Osteoblast (primary cell): ENCODE data around the gene PLEKHA7. TPM values are rescaled to one million over a fixed set of nuclear protein-coding genes. Genes with fewer than 3 reads are reported as not detected.

Experiments
- DNase-seq: peaks from one replicate; pipeline ENCODE4 v3.0.0; 2011; ENCODE audit warnings: low spot score, mixed read lengths; ENCODE audit not compliant: insufficient read length; ENCODE audit errors: missing footprints
- H2AFZ ChIP-seq: 2 replicates; pipeline ENCODE4 v1.6.0; 2011; ENCODE audit warnings: mild to moderate bottlenecking, low read length
- H3K27ac ChIP-seq: 2 replicates; pipeline ENCODE4 v1.5.1; 2011; ENCODE audit warnings: mild to moderate bottlenecking, low read depth, low read length, moderate library complexity
- H3K27me3 ChIP-seq: 2 replicates; pipeline ENCODE4 v1.6.0; 2012; ENCODE audit warnings: mild to moderate bottlenecking, control low read depth, inconsistent platforms, low read length, moderate library complexity; ENCODE audit not compliant: insufficient read depth
- H3K36me3 ChIP-seq: 2 replicates; pipeline ENCODE4 v1.5.1; 2011; ENCODE audit warnings: mild to moderate bottlenecking, low read length, control low read depth, moderate library complexity; ENCODE audit not compliant: insufficient read depth
- H3K4me1 ChIP-seq: 2 replicates; pipeline ENCODE4 v1.5.1; 2011; ENCODE audit warnings: mild to moderate bottlenecking, low read length, control low read depth, moderate library complexity; ENCODE audit not compliant: insufficient read depth
- H3K4me2 ChIP-seq: 2 replicates; pipeline ENCODE4 v1.6.0; 2011; ENCODE audit warnings: mild to moderate bottlenecking, low read length; ENCODE audit not compliant: insufficient read depth
- H3K4me3 ChIP-seq: fragments of 200-600 bp; sonication (generic); 3 replicates; pipeline ENCODE4 v1.5.1; 2012; ENCODE audit warnings: mild to moderate bottlenecking, low read length, inconsistent platforms; ENCODE audit not compliant: insufficient read depth
- H3K79me2 ChIP-seq: 2 replicates; pipeline ENCODE4 v1.6.0; 2012; ENCODE audit warnings: mild to moderate bottlenecking, low read length, control low read depth, inconsistent platforms; ENCODE audit not compliant: insufficient read depth
- H3K9me3 ChIP-seq: 2 replicates; pipeline ENCODE4 v1.5.1; 2011; ENCODE audit warnings: low read depth, low read length, control low read depth
- H4K20me1 ChIP-seq: 2 replicates; pipeline ENCODE4 v1.6.0; 2012; ENCODE audit warnings: mild to moderate bottlenecking, low read length, control low read depth; ENCODE audit not compliant: insufficient read depth
- total RNA-seq: library from RNA; depleted of rRNA; stranded (reverse); fragments of >200 nt; gene quantifications from 2 replicates; pipeline ENCODE4 v1.2.3, GENCODE V29; 2012
- TF ChIP-seq, protein P1 (sequence below): IDR thresholded peaks from 2 replicates; pipeline ENCODE4 v1.5.1; 2011; ENCODE audit warnings: mild to moderate bottlenecking, low read depth, low read length, moderate library complexity; ENCODE audit errors: extremely low read depth

Gene PLEKHA7
- total RNA-seq, 1 donor: 1.1 TPM

DNA sequence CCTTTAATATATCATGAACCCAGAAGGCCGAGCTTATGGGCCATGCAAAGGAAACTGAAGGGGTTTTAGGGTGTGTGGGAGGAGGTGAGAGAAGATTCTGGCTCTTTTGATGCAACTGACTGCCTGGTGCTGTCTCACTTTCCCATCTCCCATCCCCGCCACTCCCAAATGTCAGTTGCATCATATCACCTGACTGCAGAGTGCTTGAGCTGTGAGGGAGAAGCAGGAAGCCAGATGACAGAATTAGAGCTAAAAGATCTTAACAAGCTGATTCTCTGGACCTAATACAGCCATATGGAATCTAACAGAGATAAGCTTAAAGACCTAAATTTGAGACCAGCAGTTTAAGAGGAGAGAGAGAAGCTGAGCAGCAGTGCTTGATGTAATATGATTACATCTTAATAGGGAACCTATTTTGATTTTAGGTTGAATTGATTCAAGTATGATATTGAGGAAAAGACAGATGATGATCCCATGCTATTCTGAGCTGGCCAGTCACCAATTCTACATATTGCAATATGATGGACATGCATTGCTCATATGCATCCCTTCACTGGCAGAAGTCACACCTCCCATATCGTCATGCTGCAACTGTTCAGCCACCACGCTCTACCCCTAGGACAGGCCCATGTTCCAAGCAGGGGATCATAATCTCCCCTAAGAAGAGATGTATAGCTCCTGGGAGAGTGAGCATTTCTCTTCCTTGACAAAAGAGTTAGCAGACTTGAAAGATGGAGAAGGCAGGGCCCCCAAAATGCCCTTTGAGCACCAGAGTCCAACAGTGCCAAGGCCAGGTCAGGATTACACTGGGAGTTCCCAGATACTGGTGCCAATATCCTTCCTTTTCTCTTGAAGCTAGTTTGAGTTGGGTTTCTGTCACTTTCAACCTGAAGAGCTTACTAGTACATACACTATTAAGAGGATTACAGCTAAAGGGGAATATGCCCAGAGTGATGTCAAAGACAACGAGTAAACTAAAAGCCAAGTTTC is 44.9 kb downstream of the PLEKHA7 start:
- no peaks in the 10 kb centered on the region for H3K9me3 ChIP-seq
- no peaks in the 10 kb centered on the region for H3K36me3 ChIP-seq
- H4K20me1 ChIP-seq: no peaks in the 10 kb centered on the region
- H3K4me2 ChIP-seq: no peak overlapping the region
- H2AFZ ChIP-seq: no peak overlapping the region
- H3K4me1 ChIP-seq: no peaks in the 10 kb centered on the region
- DNase-seq: no peak
- TF ChIP-seq, protein P1, sequence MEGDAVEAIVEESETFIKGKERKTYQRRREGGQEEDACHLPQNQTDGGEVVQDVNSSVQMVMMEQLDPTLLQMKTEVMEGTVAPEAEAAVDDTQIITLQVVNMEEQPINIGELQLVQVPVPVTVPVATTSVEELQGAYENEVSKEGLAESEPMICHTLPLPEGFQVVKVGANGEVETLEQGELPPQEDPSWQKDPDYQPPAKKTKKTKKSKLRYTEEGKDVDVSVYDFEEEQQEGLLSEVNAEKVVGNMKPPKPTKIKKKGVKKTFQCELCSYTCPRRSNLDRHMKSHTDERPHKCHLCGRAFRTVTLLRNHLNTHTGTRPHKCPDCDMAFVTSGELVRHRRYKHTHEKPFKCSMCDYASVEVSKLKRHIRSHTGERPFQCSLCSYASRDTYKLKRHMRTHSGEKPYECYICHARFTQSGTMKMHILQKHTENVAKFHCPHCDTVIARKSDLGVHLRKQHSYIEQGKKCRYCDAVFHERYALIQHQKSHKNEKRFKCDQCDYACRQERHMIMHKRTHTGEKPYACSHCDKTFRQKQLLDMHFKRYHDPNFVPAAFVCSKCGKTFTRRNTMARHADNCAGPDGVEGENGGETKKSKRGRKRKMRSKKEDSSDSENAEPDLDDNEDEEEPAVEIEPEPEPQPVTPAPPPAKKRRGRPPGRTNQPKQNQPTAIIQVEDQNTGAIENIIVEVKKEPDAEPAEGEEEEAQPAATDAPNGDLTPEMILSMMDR: no peak
- H3K27me3 ChIP-seq: no peaks in the 10 kb centered on the region
- no peak overlapping the region for H3K27ac ChIP-seq
- no peaks in the 10 kb centered on the region for H3K79me2 ChIP-seq
- H3K4me3 ChIP-seq: no peak overlapping the region

DNA sequence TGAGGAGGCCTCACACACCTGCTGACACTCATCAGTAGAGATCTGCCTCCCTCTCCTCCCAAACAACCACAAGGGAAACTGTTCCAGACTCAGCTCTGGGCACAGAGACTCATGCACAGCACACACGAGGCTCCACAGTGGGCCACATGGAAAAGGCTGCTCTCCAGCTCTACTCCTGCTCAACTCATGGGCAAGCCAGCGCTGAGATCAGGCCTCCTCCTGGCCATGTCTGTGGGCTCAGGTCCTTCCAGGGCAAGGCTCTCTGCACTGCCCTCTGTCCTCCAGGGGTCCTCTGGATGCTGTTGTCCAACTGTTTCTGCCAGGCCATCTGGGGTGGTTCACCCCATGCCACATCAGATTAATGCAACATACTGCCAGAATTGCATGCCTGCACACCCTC is 46.0 kb downstream of the PLEKHA7 start:
- Histone ChIP-seq H3K4me3 (no peak overlapping the region), H3K27me3 (no peaks in the 10 kb centered on the region), H3K36me3 (no peaks in the 10 kb centered on the region), H2AFZ (no peak overlapping the region), H3K9me3 (no peaks in the 10 kb centered on the region), H3K4me1 (no peaks in the 10 kb centered on the region), H3K4me2 (no peak overlapping the region), H4K20me1 (no peaks in the 10 kb centered on the region), H3K79me2 (no peaks in the 10 kb centered on the region), H3K27ac (no peak overlapping the region)
- TF ChIP-seq, protein P1: no peak
- DNase-seq: no peak

DNA sequence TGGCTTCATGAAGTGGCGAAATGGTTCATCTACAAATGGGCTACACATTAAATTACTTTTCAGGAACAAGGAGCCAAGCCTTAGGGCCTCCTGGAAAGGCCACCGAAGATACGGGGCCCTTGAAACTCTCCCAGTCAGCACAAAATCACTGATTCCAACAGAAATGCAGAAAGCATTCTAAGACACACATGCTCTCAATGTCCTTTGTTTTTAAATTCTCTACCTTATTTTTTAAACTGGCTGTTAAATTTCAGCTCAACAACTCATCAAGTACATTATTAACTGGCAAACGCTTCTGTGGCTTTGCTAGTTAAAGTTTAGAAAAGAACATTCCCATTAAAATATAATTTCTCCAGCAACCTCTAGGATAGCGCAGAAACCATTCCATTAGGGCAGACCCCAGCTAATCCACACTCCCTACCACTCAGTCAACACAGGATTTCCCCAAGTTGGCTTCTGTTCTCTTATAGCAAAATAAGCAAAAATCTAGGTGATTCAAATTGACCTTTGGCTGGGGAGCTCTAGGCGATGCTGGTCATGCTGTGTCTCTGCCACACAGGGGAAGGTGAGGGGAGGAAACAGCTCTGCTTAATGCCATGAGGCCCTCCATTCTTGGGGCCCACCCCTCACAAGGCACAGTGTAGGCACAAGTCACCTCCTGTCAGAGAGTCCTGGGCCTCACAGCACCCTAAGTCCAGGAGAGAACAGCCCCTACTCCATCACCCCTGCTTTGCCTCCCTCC is 47.1 kb downstream of the PLEKHA7 start:
- TF ChIP-seq, protein P1: no peak
- Histone ChIP-seq H3K27me3 (no peaks in the 10 kb centered on the region), H3K27ac (no peak overlapping the region), H3K9me3 (no peaks in the 10 kb centered on the region), H3K4me1 (no peaks in the 10 kb centered on the region), H3K79me2 (no peaks in the 10 kb centered on the region), H2AFZ (no peak overlapping the region), H3K4me2 (no peak overlapping the region), H4K20me1 (no peaks in the 10 kb centered on the region), H3K4me3 (no peak overlapping the region), H3K36me3 (no peaks in the 10 kb centered on the region)
- no peak for DNase-seq

DNA sequence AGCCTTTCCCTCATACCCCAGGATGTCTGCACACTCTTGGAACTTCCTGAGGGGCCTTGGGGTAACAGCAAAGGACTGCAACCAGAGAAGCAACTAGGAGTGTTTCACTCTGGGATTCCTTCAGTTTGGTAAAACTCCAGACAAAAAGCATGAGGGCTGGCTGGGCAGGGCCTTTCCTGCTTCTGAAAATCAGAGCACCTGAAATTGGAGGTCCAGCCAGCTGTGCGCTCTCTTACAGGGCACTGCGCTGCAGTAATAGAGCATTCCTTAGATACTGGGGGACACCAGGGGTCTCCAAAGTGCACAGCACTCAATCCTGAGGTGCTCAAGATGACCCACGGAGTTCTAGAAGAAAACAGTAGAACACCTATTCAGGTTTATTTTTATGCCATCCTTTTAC is 49.7 kb downstream of the PLEKHA7 start:
- no peak overlapping the region for H3K4me3 ChIP-seq
- H3K27me3 ChIP-seq: no peaks in the 10 kb centered on the region
- no peak for DNase-seq
- H4K20me1 ChIP-seq: no peaks in the 10 kb centered on the region
- TF ChIP-seq, protein P1: no peak
- H3K9me3 ChIP-seq: no peaks in the 10 kb centered on the region
- no peaks in the 10 kb centered on the region for H3K36me3 ChIP-seq
- no peaks in the 10 kb centered on the region for H3K4me1 ChIP-seq
- H3K27ac ChIP-seq: no peak overlapping the region
- H3K79me2 ChIP-seq: no peaks in the 10 kb centered on the region
- H2AFZ ChIP-seq: no peak overlapping the region
- no peak overlapping the region for H3K4me2 ChIP-seq
